HG03097 (cell line): ENCODE measurements around the gene ALDH3B2.
"Not testable (repeated sequence)": the region's sequence is repeated elsewhere in the genome, so short reads cannot be mapped to it uniquely, and the experiment has no call there.

Experiments
- ATAC-seq: cut with Tn5 transposase; IDR thresholded peaks from one replicate; pipeline ENCODE4 v1.9.1; 2021; ENCODE audit not compliant: unreplicated experiment, low FRiP score

Gene ALDH3B2

GRCh38 chr11:67663532-67664212 lies 10.8 kb downstream of the ALDH3B2 start:
- no peak for ATAC-seq

GRCh38 chr11:67662835-67663531 lies 11.4 kb downstream of the ALDH3B2 start:
- no peak for ATAC-seq

- ATAC-seq = no peak
Measured at GRCh38 chr11:67662142-67662834, 12.1 kb downstream of the ALDH3B2 start.

- ATAC-seq = not testable (repeated sequence)
Measured at GRCh38 chr11:67660752-67661151, 13.7 kb downstream of the ALDH3B2 start.

DNA sequence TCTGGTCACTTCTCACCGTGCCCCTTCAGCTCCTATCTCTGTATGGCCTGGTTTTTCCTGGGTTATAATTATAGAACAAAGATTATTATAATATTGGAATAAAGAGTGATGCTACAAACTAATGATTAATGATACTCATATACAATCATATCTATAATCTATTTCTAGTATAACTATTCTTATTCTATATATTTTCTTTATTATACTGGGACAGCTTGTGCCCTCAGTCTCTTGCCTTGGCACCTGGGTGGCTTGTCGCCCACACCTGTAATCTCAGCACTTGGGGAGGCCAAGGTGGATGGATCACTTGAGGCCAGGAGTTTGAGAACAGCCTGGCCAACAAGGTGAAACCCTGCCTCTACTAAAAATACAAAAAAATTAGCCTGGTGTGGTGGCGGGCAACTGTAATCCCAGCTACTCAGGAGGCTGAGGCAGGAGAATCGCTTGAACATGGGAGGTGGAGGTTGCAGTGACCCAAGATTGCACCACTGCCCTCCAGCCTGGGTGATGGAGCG lies 14.7 kb downstream of the ALDH3B2 start:
- ATAC-seq = not testable (repeated sequence)

GRCh38 chr11:67657300-67657699 lies 17.1 kb downstream of the ALDH3B2 start:
- ATAC-seq = no peak

GRCh38 chr11:67656278-67656922 lies 18.0 kb downstream of the ALDH3B2 start:
- ATAC-seq = no peak

- ATAC-seq = no peak
Measured at GRCh38 chr11:67654225-67654624, 20.2 kb downstream of the ALDH3B2 start.

GRCh38 chr11:67652965-67653845 lies 21.2 kb downstream of the ALDH3B2 start:
- no peak for ATAC-seq

- ATAC-seq = no peak
Measured at GRCh38 chr11:67651976-67652781, 22.2 kb downstream of the ALDH3B2 start.

- ATAC-seq = no peak
Measured at GRCh38 chr11:67649634-67650510, 24.6 kb downstream of the ALDH3B2 start.

DNA sequence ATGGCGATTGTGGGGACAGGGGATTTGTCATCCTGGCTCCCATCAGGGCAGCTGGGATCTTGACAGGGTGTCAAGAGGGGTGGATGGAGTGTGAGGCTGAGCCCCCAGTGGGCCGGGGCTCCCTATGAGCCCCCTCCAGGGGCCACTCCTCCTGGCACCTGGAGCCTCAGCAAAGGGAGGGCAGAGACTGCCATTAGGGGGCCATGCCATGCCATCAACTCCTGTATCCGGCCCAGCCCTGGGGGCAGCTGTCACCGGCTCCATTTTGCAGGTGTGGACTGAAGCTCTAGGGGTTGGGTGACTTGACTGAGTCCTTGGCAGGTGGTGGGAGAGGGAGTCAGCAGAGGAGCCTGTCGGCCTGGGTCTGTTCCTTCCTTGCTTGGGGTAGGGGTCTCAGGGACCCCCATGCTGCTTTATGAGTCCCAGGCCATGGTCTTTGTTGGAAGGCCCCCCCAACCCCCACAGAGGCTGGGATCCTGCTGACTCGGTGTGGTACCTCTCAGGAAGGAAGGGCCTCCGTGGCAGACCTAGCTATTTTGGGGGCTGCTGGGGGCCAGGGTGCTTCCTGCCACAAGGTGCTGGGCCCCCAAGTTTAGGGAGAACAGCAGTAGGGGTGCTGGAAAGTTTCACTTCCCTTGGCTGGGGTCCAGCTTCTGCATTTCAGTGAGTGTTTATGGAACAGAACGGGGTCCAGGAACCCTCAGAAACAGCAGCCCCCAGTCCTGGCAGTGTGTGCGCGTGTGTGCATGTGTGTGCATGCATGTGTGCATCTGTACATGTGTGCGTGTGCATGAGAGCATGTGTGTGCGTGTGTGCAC lies 25.4 kb downstream of the ALDH3B2 start:
- ATAC-seq = no peak

DNA sequence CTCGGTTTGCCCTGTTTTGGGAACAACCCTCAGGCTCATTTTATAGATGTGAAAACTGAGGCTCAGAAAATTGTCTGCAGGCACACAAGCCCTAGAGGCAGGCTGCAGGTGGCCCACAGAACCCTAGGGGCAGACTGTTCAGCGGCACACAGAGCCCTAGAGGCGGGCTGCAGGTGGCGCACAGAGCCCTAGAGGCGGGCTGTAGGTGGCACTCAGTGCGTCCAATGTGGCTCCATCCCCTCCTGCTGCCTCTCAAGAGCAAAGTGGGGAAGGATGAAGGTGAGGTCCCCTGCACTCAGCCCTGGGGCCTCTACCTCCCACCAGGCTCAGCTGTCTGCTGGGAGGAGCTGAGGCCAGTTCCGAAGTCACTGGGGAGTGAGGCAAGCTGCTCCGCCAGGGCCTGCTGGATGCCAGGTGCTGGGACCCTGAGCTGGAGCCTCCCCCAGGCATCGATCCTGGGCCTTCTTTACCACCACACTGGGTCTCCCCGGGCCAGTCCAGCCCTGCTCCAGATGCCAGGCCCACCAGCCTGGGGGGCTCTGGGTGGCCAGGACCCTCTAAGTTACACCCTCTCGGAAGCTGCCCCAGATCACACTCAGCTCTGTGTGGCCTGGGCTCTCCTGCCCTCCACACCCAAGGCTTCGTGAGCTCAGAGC lies 26.2 kb downstream of the ALDH3B2 start:
- no peak for ATAC-seq

DNA sequence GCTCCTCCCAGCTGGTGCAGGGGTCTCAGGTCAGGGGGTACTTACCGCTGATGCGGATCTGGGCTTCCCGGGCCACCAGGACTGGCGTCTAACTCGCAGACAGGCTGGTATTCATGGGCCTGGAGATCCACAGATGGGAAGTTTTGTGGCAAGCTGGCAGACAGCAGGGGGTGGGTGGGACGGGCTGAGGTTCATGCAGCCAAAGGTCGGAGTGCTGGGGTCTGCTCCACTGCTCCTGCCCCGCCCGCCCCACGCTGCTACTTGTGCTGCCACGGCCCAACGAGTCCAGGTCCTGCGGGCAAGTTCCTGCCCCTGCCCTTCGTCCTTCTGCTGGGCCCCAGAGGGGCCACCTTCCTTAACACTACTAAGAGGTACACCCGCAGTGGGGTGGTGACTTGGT lies 27.0 kb downstream of the ALDH3B2 start:
- ATAC-seq = no peak

DNA sequence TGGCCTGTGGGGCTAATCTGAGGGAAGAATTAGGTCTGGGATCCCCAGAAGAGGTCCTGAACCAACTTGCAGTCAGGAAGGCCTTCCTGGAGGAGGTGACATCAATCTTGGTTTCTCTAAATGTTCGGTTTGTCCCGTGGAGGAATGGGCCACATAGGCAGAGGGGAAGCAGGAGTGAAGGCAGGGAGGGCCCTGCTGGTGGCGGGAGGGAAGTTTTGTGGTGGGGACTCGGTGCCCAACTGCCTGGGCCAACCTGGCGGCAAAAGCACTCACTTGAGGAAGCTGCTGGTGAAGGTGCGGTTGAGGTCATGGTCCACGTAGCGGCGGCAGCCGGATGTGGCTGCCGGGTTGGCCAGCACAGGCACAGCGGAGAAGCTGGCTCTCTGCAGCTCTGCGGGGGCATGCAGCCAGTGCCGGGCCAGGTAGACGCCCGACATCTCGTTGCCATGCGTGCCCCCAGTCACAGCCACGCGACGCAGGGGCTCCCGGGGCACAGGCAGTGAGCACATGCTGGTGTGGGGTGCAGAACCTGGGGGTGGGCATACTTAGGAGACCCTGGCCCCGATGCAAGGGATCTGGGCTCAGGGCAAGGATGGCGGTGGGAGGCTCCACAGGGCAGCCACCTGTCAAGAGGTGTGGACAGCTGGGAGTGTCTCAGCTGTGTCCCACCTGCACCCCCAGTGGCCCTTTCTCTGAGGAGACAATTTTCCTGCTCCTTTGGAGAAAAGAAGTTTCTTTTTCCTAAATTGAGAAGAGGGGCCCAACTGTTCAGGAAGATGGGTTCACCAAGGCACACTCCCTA lies 27.7 kb downstream of the ALDH3B2 start:
- ATAC-seq = no peak
